K562 (cell line): Measurements from ENCODE around the gene NAPA. TPM values are rescaled to one million over a fixed set of nuclear protein-coding genes. Genes with fewer than 3 reads are reported as not detected.
A peak's percentile ranks its signal among the peaks of the same experiment; 100 is the strongest.

Source experiments
- ATAC-seq: fragments of 200-7000 bp; cut with Tn5 transposase; 3 replicates; pipeline ENCODE4 v1.9.1; 2020; ENCODE audit warnings: moderate library complexity
- BruUV-seq: library from RNA; stranded (reverse); fragments of 400-500 nt; replicated peaks from 2 replicates; lab custom pipeline; 2021; lab: Mats Ljungman, UMichigan
- CTCF ChIA-PET: fragments of 300-600 bp; formaldehyde crosslinking; extraction: SDS; loops from one replicate; lab custom pipeline; 2021; ENCODE audit warnings: low intra/inter-chr PET ratio; lab: Yijun Ruan, JAX
- POLR2A ChIA-PET: fragments of 300-600, 350-650 bp; sonication (Branson Sonifier 250); formaldehyde crosslinking; extraction: SDS; loops from one replicate; lab custom pipeline; 2021; ENCODE audit warnings: antibody characterized with exemption, inconsistent platforms; lab: Yijun Ruan, JAX
- DNase-seq, 4 experiments: peaks; one replicate each; pipeline versions ENCODE4 v3.0.0 to v3.0.0-alpha.2; 2011 to 2018; ENCODE audit warnings: low spot score in 3 of 4, mixed read lengths in 3 of 4; ENCODE audit errors: extremely low read depth in 1 of 4
- FAIRE-seq: peaks from 2 replicates; lab custom pipeline; 2011; peaks lifted over from hg19 to GRCh38; lab: Jason Lieb, UNC
- H2AFZ ChIP-seq: 2 replicates; pipeline ENCODE4 v1.6.0; 2011; ENCODE audit warnings: low read depth, low read length, control low read depth, inconsistent platforms
- H3K27ac ChIP-seq: fragments of 200-600 bp; 3 replicates; pipeline ENCODE4 v1.8.0; 2011; ENCODE audit warnings: low read depth, mild to moderate bottlenecking, control low read depth, inconsistent platforms, low read length, moderate library complexity, mixed read lengths; ENCODE audit errors: extremely low read depth
- H3K27me3 ChIP-seq, 2 experiments: fragments of 300-600 bp in 1 of 2; 2 replicates in 1 of 2; 3 replicates in 1 of 2; pipeline versions ENCODE4 v1.6.0 to v1.8.0; 2011; ENCODE audit warnings: inconsistent platforms in 2 of 2, low read length in 2 of 2, mild to moderate bottlenecking in 1 of 2, mixed read lengths in 1 of 2, moderate library complexity in 1 of 2; ENCODE audit not compliant: control insufficient read depth in 2 of 2, insufficient read depth in 2 of 2
- H3K36me3 ChIP-seq: fragments of 300-600 bp; 3 replicates; pipeline ENCODE4 v1.8.0; 2011; ENCODE audit warnings: mild to moderate bottlenecking, low read length, inconsistent platforms; ENCODE audit not compliant: control insufficient read depth, insufficient read depth
- H3K4me1 ChIP-seq, 2 experiments: fragments of 200-600 bp in 1 of 2; replicated peaks in 1 of 2; 2 replicates in 1 of 2; 3 replicates in 1 of 2; pipeline versions ENCODE4 v1.5.1 to v1.8.0; 2011; ENCODE audit warnings: inconsistent platforms in 2 of 2, low read length in 2 of 2, mild to moderate bottlenecking in 1 of 2, mixed read lengths in 1 of 2, moderate library complexity in 1 of 2; ENCODE audit not compliant: control insufficient read depth in 2 of 2, insufficient read depth in 2 of 2
- H3K4me2 ChIP-seq: 2 replicates; pipeline ENCODE4 v1.6.1; 2011; ENCODE audit warnings: low read length, control low read depth, inconsistent platforms, mixed read lengths; ENCODE audit not compliant: insufficient read depth
- H3K4me3 ChIP-seq: fragments of 200-600 bp; sonication (generic), shearing (Covaris generic); 2 replicates; pipeline ENCODE4 v1.5.1; 2016; ENCODE audit warnings: control low read depth, inconsistent platforms
- H3K79me2 ChIP-seq: fragments of 200-600 bp; 3 replicates; pipeline ENCODE4 v1.8.0; 2011; ENCODE audit warnings: low read length, inconsistent platforms; ENCODE audit not compliant: control insufficient read depth, insufficient read depth
- H3K9ac ChIP-seq, 2 experiments: 2 replicates each; pipeline versions ENCODE4 v1.6.0 to v1.6.1; 2011; ENCODE audit warnings: low read depth in 2 of 2, low read length in 2 of 2, control low read depth in 1 of 2, inconsistent platforms in 1 of 2, mild to moderate bottlenecking in 1 of 2, mixed read lengths in 1 of 2; ENCODE audit not compliant: insufficient read depth in 1 of 2
- H3K9me1 ChIP-seq: one replicate; pipeline ENCODE4 v1.6.0; 2011; ENCODE audit warnings: inconsistent platforms, mild to moderate bottlenecking, low read length, moderate library complexity; ENCODE audit not compliant: control insufficient read depth, insufficient read depth
- H3K9me3 ChIP-seq: replicated peaks from 2 replicates; pipeline ENCODE4 v1.5.1; 2011; ENCODE audit warnings: low read depth, low read length, inconsistent platforms; ENCODE audit not compliant: control insufficient read depth, insufficient read depth
- H4K20me1 ChIP-seq: replicated peaks from 2 replicates; pipeline ENCODE4 v1.6.1; 2011; ENCODE audit warnings: low read length, inconsistent platforms, mixed read lengths; ENCODE audit not compliant: control insufficient read depth, insufficient read depth
- CBFA2T2 ChIP-seq: fragments of 450-650 bp; conservative IDR thresholded peaks from 2 replicates; pipeline ENCODE4 v1.6.1; 2017; ENCODE audit warnings: mild to moderate bottlenecking
- REST ChIP-seq, 2 experiments: fragments of 450-650 bp; formaldehyde crosslinking in 1 of 2; IDR thresholded peaks; 2 replicates each; pipeline versions ENCODE4 v1.4.0 to v1.6.1; 2014 to 2020; ENCODE audit warnings: mild to moderate bottlenecking in 2 of 2, borderline replicate concordance in 1 of 2, low read depth in 1 of 2
- WGBS: fragments of 100-300 bp; shearing (Covaris generic); methylation state at CpG from one replicate; pipeline ENCODE4 v1.1.6; 2016; ENCODE audit warnings: low coverage, mixed read lengths; ENCODE audit not compliant: insufficient coverage; ENCODE audit errors: missing lambda C conversion rate; 5-methylcytosine and 5-hydroxymethylcytosine counted together
- in situ Hi-C: fragments of 300-500 bp; cut with MboI; formaldehyde crosslinking; loops from 4 replicates; pipeline ENCODE4 v1.15.0; 2018; ENCODE audit warnings: inconsistent platforms, mixed read lengths
- intact Hi-C: fragments of 100-400 bp; cut with micrococcal nuclease; formaldehyde crosslinking; loops from 2 replicates; pipeline ENCODE4 v1.14.2; 2022
- polyA plus RNA-seq, 8 experiments: library from polyadenylated mRNA; depleted of rRNA in 4 of 8; stranded (reverse) in 5 of 8; unstranded in 3 of 8; fragments of >200 nt; fragmentation: Nextera tagmentation in 2 of 8; fragmentation: Illumina TruSeq in 1 of 8; extraction: Ambion mirVana in 2 of 8; extraction: Trizol in 1 of 8; gene quantifications; 2 replicates each; pipeline versions ENCODE4 v1.2.1 to v1.2.3, GENCODE V29; 2011 to 2014; ENCODE audit warnings: inconsistent platforms in 1 of 8, missing spikeins in 1 of 8
- total RNA-seq, 7 experiments: library from RNA; depleted of rRNA in 6 of 7; stranded (reverse); fragments of >200 nt in 6 of 7; fragmentation: Illumina TruSeq in 2 of 7; extraction: Trizol in 2 of 7; gene quantifications; 2 replicates each; pipeline versions ENCODE4 v1.2.1 to v1.2.3, GENCODE V29; 2011 to 2021; ENCODE audit warnings: low replicate concordance in 1 of 7

Gene NAPA
- total and polyA plus RNA-seq, 9 of the 15 experiments (the other 6 are each of a cell fraction or from before 2014, with no cell fraction given), result 5.4 to 98.6 (median 77.5) TPM

DNA sequence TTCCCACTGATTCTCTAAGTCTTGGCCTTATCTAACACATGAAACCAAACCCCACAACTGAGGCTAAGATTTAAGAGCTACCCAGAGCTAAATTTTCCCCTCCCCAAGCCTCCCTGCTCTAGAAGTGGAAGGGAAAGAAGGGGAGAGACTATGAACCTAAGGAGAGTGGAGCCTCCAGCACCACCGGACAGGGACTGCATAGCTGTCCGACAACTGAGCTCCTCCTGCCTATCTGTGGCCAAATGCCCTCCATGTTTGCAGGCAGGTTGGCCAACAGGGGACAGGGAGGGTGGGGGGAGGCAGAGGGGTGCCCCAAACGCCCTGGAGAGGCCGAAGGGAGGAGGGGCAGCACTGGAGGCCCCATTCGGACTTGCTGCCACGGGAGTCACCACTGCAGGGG lies 6.0 kb upstream of the NAPA start:
- intact Hi-C loops (no loop called here), in situ Hi-C loops (no loop called here)
- Histone ChIP-seq H3K4me1 (peaks cover 8 to 15% of the 10 kb centered on the region in 2 experiments; a peak in 3 of 5 replicates), H4K20me1 (no peaks in the 10 kb centered on the region), H3K4me3 (no peak overlapping the region), H2AFZ (peak overlapping the region; percentile 65; the same call in 1 of the 2 replicates), H3K9me1 (no peaks in the 10 kb centered on the region), H3K4me2 (no peak overlapping the region), H3K9me3 (no peaks in the 10 kb centered on the region), H3K79me2 (no peaks in the 10 kb centered on the region), H3K27ac (no peak overlapping the region), H3K9ac (peak overlapping the region in 1 of 2 experiments; percentile 50; a peak in 2 of 4 replicates), H3K36me3 (no peaks in the 10 kb centered on the region), H3K27me3 (peaks cover 0 to 7% of the 10 kb centered on the region in 2 experiments; a peak in 2 of 5 replicates)
- ChIA-PET CTCF (no interaction called here), POLR2A (interaction anchor here (0.8 to 1.7 kb wide), 2 partner anchors 11 to 187 kb away, joined by 3 to 6 read pairs; no protein-coding TSS in a partner anchor)
- ATAC-seq (peak; percentile 50; the same call in 2 of the 3 replicates), FAIRE-seq (no peak), DNase-seq (peak in 1 of 4 experiments; percentile 13)
- 80% methylated on average over 2 of the region's 6 CpGs for WGBS
- TF ChIP-seq CBFA2T2 (no peak), REST (IDR thresholded peaks at IDR 0.05; ENCODE audit: borderline replicate concordance) (peak; percentile 30; the same call in 1 of the 2 replicates), REST (CRISPR knock-in tag; IDR thresholded peaks at IDR 0.05; ENCODE audit: low read depth) (no peak)
- BruUV-seq, result no TSS peak
